ENCODE results near the gene BCAS4.
"Not testable (repeated sequence)": the region's sequence is repeated elsewhere in the genome, so short reads cannot be mapped to it uniquely, and the experiment has no call there.

Gene BCAS4

DNA sequence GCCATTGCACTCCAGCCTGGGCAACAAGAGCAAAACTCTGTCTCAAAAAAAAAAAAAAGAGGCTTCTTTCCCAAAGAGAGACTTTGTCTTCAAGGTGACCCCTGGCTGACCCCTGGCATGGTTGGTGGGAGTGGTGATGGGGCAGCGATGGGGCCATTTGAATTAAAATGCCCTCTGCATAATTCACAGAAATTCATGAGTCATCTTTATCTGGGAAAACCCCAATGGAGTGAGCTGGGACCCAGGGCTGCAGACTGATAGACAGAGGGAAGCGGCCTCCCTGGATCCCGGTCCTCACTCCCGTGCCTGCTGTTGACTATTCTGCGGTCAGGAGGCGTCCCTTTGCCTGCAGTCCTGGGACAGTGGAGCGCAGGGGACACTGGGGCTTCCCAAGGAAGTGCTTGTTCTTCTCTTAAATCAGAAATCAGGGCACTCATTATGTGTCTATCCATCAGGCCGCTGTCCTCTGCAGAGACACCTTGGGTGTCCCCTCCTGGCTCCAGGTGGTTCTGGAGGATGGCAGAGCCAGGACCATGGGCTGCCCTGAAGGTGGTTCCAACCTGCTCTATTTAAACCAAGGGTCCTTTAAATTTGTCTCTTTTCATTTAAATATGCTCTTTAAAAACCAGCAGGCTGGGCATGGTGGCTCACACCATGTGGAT is 23.3 kb upstream of the BCAS4 start:
- not testable (repeated sequence) for DNase-seq (ENCODE audit: low spot score)

DNA sequence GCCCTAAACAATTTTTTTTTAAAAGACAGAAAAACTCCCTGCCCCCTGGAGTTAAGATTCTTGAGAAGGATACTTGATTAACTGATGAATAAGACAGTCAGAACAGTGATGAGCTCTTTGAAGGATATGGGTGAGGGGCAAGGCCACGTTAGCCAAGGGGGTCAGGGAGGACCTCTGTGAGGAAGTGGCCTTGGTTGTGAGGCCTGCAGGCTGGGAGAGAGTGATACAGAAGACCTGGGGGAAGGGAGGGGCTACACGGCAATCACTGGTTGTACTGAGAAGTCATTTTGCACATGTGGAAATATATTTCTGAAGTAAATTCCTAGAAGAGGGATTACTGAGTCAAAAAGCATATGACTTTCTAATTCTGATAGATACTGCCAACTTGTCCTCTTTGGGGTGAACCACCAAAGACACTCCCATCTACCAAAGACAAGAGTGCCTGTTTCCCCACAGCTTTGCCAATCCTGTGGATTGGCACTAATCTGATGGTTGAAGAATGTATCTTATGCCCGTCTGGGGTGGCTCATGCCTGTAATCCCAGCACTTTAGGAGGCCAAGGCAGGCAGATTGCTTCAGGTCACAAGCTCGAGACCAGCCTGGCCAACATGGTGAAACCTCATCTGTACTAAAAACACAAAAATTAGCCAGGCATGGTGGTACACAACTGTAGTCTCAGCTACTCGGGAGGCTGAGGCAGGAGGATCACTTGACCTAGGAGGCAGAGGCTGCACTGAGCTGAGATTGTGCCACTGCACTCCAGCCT is 22.3 kb upstream of the BCAS4 start:
- DNase-seq (ENCODE audit: low spot score) = no peak

DNA sequence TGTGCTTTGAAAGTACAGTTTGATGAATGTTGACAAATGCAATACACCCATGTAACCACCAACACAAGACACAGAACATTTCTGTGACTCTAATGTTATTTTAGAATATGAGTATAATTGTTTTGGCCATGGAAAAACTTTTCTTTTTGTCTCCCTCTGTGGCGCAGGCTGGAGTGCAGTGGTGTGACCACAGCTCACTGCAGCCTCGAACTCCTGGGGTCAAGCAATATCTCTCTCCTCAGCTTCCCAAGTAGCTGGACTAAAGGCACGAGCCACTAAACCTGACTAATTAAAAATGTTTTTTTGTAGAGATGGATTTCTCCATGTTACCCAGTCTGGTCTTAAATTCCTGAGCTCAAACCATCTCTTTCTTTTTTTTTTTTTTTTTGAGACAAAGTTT is 20.3 kb upstream of the BCAS4 start:
- DNase-seq (ENCODE audit: low spot score) = no peak

DNA sequence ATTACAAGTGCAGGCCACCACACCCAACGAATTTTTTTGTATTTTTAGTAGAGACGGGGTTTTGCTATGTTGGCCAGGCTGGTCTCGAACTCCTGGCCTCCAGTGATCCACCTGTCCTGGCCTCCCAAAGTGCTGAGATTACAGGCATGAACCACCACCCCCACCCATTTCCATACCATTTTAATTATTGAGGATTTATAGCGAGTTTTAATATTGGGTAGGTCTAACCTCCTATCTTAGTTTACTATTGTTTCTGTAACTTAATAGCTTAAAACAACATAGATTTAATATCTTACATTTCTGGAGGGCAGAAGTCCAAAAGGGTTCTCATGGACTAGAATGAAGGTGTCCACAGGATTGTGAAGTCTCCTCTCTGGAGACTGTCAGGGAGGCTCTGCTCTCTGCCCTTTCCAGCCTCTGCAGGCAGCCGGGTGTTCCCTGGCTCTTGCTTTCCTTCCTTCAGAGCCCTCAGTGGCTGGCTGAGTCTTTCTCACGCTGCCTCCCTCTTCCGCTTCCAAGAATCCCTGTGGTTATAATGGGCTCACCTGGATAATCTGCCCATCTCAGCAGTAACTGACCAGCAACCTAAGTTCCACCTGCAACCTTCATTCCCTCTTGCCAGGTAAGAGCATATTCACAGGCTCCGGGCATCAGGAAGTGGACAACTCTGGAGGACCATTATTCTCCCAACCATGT is 18.6 kb upstream of the BCAS4 start:
- DNase-seq (ENCODE audit: low spot score) = no peak

DNA sequence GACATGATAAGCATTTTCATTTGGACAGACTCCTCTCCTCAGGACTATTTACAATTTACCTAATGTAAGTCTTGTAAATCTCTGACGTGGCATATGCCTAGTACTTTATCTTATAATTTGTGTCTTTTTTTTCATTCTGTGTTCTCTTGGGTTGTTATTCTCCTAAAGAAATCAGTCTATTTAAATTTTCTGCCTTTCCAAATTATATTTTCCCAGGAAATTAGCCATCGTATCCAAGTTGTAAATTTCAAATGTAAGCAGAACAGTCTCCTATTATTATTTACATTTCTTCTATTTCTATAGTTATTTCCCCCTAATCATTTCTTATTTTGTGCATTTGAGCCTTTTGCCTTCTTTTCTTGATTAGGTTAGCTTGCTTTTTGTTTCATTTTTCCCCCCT is 17.5 kb upstream of the BCAS4 start:
- DNase-seq (ENCODE audit: low spot score) = no peak

GRCh38 chr20:50778994-50779393 is 15.9 kb upstream of the BCAS4 start:
- not testable (repeated sequence) for DNase-seq (ENCODE audit: low spot score)

GRCh38 chr20:50783390-50783789 is 11.5 kb upstream of the BCAS4 start:
- no peak for DNase-seq (ENCODE audit: low spot score)

DNA sequence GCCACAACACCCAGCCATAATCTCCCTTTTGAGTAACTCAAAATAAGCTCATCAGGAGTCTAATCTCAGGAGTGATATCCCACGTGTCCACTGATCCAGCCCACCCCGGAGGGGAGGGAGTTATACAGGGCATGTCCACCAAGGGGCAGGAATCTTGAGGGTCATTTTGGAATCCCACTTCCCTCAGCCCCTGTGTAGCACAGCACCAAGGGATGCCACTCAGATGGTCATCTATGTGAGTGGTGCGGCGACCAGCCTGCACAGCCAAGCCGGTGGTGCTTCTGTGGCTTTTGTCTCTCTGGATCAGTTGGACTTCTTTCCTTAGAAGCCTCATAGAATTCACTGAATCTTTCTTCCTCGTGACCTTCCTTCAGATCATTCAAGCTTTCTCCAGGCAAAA is 11.0 kb upstream of the BCAS4 start:
- no peak for DNase-seq (ENCODE audit: low spot score)

GRCh38 chr20:50784464-50784863 is 10.4 kb upstream of the BCAS4 start:
- no peak for DNase-seq (ENCODE audit: low spot score)

DNA sequence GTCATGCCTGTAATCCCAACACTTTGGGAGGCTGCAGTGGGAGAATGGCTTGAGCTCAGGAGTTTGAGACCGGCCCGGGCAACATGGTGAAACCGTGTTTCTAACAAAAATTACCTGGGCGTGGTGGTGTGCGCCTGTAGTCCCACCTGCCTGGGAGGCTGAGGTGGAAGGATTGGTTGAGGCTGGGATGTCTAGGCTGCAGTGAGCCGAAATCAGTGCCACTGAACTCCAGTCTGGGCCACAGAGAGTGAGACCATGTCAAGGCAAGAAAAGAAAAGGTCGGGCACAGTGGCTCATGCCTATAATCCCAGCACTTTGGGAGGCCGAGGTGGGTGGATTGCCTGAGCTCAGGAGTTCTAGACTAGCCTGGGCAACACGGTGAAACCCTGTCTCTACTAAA is 8.2 kb upstream of the BCAS4 start:
- no peak for DNase-seq (ENCODE audit: low spot score)

DNA sequence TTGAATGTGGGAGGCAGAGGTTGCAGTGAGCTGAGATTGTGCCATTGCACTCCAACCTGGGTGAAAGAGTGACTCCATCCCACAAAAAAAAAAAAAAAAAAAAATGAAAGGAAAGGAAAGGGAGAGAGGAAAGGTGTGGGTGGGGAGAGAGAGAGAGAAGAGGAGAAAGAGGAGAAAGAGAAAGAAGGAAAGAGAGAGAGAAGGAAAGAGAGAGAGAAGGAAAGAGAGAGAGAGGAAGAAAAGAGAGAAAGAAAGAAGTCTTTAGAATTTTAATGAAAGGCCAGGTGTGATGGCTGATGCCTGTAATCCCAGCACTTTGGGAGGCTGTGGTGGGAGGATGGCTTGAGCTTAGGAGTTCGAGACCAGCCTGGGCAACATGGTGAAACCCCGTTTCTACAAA is 7.7 kb upstream of the BCAS4 start:
- DNase-seq (ENCODE audit: low spot score) = no peak

DNA sequence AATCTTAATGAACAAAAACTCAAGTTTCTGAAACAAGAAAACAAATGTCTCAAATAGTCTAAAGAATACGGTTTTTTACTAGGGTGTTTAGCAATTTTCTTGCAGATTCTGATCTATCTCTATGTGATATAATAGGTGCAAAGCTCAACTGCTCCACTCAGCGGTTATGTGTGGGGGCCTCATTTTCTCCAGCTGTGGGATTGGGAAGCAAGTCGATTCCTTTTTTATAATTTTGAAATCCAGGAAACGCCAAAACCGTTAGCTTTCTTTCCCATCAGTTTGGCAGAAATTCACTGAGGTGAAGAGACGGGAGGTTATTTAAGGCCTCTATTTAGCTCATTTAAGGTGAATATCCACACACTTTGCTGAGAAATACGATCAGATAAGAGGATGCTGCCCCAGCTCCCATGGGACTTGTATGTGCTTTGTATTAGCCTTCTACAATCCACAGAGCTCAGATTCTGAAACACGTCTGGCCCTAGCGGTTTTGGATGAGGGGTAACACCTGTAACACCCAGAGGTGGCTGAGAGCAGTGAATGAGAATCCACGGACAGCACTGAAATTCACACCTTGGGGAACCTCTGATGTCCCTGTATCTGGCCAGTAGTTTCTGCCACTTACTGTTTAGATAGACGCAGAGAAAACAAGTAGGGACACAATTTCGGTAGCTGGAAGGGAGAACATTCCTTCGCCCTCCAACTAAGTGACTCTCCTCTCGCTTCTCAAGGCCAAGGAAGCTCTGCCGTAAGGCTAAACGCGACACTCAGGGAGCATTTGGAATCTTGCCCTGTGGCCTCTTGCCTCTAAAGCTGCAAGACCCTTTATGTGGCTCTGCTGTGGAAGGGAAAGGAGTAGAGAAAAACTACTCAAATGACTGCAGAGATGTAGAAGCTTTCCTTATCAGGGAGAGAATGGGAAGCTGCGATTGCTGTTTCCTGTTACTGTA is 6.5 kb upstream of the BCAS4 start:
- DNase-seq (ENCODE audit: low spot score) = peak; percentile 99

GRCh38 chr20:50789968-50790650 is 4.8 kb upstream of the BCAS4 start:
- no peak for DNase-seq (ENCODE audit: low spot score)

DNA sequence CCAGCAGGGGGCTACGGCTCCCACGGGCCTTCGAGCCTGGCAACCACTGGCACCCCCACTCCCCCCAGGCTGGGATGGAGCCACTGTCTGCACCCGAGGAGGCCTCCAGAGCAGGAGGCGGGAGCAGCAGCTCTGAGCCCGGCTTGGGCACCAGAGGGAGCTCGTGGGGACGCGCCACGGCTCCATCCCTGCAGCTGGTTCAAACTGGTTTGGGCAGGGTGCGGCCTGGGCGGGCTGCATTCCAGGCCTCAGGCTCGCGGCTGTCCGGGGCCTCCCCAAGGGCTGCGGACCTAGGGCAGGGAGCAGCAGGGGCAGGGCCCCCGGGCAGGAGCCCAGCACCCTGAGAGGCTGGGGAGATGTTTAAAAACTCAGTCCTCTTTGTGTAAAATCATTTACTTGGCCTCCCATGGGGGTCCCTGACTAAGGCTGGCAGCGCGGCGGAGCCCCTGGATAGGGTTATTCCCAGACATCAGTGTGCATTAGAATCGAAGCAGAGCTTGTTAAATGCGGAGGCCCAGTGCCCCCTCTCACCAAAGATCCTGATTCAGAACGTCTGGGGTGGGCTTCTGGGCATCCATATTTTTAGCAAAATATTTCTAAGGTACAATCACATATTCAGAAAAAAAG is 4.1 kb upstream of the BCAS4 start:
- peak; percentile 100 for DNase-seq (ENCODE audit: low spot score)

GRCh38 chr20:50792708-50793574 is 1.9 kb upstream of the BCAS4 start:
- DNase-seq (ENCODE audit: low spot score) = no peak

DNA sequence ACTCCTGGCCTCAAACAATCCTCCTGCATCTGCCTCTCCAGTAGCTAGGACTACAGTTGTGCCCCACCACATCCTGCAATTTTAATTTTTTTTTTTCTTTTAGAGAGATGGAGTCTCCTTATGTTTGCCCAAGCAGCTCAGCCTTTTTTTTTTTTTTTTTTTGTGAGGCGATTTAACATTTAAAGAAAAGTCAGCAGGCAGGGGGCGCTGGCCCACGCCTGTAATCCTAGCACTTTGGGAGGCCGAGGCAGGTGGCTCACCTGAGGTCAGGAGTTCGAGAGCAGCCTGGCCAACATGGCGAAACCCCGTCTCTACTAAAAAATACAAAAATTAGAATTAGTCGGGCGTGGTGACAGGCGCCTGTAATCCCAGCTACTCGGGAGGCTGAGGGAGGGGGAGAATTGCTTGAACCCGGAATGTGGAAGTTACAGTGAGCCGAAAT is 1.3 kb upstream of the BCAS4 start:
- DNase-seq (ENCODE audit: low spot score) = not testable (repeated sequence)

DNA sequence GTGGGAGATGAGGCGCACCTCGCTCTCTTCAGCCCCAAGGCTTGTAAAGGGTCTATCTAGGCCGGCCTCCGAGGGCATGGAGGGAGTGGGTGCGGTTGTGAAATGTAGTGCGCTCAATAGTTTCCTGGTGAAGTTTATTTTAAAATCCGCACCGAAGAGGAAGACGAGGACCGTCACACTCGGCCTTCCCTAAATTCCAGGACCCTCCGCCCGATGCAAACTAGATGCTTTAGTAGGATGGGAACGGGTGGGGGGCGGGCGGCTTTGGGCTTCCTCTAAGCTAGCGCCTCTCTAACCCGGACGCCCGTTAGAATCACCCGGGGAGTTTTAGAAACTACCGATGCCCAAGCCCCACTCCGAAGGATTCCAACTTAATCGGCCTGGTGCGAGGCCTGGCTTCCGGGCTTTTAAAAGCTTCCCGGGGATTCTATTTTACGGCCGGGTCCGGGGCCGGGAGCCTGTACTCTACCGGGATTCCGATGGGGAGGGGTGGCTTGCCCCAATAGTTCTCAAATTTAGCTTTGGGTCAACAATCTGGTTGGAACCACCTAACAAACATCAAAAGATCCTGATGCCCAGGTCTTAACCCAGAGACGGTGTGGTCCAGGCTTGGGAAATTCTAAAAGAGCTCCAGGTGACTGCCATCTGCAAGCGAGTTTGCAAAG is 548 bp upstream of the BCAS4 start:
- DNase-seq (ENCODE audit: low spot score) = no peak

DNA sequence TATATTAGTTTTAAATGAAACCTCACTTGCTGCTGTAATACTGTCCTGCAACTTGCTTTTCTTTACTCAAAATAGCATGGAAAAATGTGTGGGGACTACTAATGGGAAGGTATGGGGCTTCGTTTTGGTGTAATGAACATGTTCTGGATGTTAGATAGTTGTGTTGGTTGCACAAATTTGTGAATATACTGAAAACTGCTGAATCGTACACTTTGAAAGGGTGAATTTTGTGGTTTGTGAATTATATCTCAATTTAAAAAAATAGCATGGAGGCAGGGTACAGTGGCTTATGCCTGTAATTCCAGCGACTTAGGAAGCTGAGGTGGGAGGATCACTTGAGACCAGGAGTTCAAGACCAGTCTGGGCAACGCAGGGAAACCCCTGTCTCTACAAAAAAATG is 2.3 kb downstream of the BCAS4 start:
- no peak for DNase-seq (ENCODE audit: low spot score)

DNA sequence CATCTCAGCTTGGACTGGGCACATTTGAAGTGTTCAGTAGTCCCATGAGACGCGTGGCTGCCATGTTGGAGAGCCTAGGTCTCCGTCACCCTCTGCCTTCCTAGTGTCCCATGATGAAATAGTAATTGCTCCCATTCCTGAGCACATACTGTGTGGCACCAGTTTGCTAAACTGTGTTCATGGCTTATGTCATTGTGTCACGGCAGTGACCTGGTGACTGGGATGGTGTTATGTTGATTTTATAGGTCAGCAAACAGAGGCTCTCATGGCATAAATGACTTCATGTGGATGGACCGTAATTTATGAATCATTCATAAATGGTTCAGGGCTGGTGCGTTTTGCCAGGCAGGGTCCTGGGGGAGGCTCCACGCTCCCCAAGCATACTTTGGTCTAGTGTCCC is 3.8 kb downstream of the BCAS4 start:
- DNase-seq (ENCODE audit: low spot score) = peak; percentile 84

All from HuH-7.5 (cell line).